Astrocyte of the cerebellum (primary cell): ENCODE data around the gene TTR.

Experiments
- DNase-seq: peaks from one replicate; pipeline ENCODE4 v3.0.0-alpha.2; 2011; ENCODE audit warnings: low read depth
- H3K4me3 ChIP-seq: 2 replicates; pipeline ENCODE4 v1.5.1; 2011; ENCODE audit warnings: mild to moderate bottlenecking, low read depth, low read length, moderate library complexity
- in situ Hi-C: cut with HindIII; loops from 2 replicates; pipeline ENCODE4 v1.10.0; 2017; ENCODE audit warnings: low sequenced_read_pairs
- TF ChIP-seq, protein P1 (sequence below): IDR thresholded peaks from 2 replicates; pipeline ENCODE4 v1.5.1; 2012; ENCODE audit warnings: low read length, low read depth, moderate library complexity, mild to moderate bottlenecking; ENCODE audit errors: missing control alignments

TTR gene

DNA sequence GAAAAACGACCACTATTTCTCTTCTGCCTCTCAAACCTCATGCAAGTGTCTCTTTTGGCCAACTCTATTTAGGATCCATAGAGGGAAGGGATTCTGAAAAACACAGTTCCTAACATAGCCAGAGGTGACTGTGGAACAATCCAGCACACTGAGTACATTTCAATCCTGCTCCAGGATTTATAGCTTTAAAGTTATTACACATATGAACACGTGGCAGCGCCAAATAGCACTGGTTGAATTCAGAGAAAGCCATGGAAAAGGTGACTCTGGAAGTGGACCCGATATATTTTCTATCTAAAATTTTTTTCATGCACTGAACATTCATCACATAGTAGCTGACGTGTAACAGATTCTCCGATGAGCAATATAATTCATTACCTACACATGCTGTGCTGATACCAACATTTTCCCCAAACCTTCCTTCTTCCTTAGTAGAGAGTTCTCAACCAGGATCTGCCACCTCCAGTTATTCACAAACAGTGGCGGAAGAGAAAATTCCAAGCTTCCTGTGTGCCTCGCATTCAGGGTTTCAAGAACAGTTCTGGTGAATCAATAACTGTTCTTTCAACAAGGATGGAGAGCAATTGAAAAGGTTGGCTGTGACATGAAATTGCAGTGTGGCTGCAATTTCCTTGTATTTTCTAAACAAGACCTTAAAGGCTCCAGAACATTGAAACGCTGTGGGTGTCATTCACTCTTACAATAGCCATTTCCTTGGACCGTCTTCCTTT is 25.7 kb upstream of the TTR start:
- TF ChIP-seq, protein P1, sequence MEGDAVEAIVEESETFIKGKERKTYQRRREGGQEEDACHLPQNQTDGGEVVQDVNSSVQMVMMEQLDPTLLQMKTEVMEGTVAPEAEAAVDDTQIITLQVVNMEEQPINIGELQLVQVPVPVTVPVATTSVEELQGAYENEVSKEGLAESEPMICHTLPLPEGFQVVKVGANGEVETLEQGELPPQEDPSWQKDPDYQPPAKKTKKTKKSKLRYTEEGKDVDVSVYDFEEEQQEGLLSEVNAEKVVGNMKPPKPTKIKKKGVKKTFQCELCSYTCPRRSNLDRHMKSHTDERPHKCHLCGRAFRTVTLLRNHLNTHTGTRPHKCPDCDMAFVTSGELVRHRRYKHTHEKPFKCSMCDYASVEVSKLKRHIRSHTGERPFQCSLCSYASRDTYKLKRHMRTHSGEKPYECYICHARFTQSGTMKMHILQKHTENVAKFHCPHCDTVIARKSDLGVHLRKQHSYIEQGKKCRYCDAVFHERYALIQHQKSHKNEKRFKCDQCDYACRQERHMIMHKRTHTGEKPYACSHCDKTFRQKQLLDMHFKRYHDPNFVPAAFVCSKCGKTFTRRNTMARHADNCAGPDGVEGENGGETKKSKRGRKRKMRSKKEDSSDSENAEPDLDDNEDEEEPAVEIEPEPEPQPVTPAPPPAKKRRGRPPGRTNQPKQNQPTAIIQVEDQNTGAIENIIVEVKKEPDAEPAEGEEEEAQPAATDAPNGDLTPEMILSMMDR: no peak
- no peak overlapping the region for H3K4me3 ChIP-seq
- DNase-seq: no peak
- in situ Hi-C loops: no loop called here

DNA sequence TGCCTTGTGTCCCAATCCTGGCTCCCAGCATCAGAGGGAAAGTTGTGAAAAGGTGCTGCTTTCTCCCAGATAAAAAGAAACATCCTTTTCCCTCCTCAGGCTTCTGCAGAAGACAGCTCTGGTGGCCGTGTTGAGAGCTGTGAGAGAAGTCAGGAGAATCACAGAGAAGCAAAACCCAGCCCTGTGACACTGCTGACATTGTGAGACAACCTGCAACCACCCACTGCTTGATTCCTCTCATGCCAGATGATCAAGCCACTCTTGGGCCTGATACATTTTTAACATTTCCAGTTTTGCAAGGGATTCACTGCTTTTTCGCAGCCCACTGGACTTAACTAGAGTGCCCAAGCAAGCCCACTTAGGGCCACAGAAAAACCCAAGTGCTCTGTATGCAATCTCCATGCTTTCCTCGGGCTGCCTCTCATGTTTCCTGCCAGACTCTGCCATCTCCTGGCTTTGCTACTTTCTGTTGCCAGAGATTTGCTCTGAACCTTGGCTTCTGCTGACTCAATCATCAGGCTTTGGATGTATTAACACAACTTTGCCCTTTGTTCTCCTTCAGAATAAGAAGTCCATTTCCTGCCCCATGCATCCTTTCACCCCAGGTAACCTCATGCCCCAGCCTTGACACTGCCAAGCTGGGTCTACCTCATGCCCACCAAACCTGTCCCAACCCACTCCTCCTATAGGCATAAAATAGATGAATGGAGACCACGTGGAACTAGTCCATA is 24.9 kb upstream of the TTR start:
- in situ Hi-C loops: no loop called here
- no peak overlapping the region for H3K4me3 ChIP-seq
- TF ChIP-seq, protein P1: no peak
- no peak for DNase-seq

DNA sequence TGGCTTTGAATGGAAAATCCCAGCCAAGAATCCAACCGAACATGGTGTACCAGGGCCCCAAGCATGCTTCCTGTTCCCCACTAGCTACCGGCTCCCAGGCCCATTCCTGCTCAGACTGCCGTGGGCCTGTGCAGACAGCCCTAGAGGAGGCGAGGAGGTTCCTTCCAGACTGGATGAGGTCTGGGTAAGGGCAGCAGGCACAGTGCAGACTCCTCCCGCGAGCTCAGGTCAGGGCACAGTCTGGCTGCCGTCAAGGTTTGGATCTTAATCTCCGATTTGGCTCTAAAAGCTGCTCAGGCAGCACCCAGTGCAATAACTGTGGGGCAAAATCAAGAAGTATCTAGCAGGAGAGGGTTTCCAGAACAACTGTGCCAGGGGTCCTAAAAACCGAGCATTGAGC is 19.3 kb upstream of the TTR start:
- TF ChIP-seq, protein P1: no peak
- H3K4me3 ChIP-seq: no peak overlapping the region
- in situ Hi-C loops: no loop called here
- DNase-seq: no peak

DNA sequence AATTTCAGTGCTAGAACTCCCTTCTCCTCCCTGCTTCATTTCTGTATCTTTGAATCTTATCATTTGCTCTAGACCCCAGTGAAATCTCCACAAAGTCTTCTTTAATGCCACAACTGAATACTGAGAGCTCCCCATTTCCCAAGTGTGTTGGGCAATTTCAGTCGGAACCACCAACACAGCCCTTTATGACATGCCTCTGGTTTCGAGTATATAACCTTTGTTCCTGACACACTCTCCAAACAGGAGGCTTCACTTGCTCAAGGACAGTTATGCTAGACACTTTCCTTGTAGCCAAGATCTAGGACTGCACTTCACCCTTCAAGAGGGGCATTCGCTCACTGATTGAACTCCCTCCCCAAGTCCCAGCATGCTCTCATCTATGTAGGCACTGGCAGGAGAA is 18.6 kb upstream of the TTR start:
- H3K4me3 ChIP-seq: no peak overlapping the region
- TF ChIP-seq, protein P1: no peak
- in situ Hi-C loops: no loop called here
- no peak for DNase-seq

DNA sequence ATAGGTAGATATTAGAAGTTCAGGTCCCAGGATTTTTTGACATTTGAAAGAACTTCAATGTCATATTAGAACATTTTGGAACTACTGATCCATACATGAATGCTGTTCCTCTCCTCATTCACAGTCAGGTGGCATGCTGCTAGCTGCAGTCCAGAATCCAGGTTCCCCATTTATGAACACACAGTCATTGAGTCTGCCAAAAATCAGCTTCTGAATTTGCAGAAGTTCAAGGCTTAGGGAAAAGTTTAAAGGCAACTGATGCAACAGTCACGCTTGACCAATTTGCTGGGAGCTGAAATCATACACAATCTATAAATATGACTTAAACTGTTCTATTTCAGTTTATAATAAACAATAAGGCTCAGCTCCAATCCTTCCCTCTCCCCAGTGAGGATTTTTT is 17.3 kb upstream of the TTR start:
- no peak overlapping the region for H3K4me3 ChIP-seq
- TF ChIP-seq, protein P1: no peak
- no peak for DNase-seq
- in situ Hi-C loops: no loop called here

DNA sequence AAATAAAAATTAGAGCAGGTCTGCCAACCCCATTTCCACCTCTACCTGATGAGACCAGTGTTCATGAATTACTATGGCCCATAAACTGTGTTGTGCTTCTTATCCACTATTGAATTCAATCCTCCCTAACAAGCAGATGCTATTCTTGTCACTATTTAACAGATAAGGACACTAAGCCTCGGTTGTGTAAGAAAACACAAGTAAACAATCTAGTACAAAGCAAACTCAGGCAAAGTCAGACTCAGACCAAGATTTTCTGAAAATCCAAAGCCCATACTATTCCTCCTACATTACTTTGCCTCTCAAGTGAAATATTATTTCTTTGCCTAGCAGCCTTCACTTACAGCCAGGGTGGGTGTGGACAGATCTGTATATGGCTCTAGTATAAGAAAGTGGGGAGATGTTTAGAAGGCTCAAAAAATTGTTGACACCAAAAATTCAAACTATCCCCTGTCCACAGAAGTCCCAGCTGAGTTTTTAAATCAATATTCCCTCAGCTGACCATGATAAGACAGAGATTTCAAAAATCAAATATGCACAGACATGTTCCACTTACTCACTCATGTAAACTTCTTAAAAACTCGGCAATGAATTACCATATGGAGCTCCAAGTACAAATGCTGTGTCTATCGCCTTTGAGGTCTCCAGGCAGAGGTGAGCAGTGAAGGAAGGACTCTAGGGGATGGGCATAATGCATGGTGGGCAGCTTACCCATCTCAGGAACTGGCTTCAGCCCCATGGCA is 16.0 kb upstream of the TTR start:
- no peak overlapping the region for H3K4me3 ChIP-seq
- DNase-seq: no peak
- TF ChIP-seq, protein P1: no peak
- in situ Hi-C loops: loop anchor here (5.0 kb wide), 1 partner anchor 37 kb away; no protein-coding TSS in a partner anchor
